Measurements from ENCODE around the gene GSTO2.

The GSTO2 gene

DNA sequence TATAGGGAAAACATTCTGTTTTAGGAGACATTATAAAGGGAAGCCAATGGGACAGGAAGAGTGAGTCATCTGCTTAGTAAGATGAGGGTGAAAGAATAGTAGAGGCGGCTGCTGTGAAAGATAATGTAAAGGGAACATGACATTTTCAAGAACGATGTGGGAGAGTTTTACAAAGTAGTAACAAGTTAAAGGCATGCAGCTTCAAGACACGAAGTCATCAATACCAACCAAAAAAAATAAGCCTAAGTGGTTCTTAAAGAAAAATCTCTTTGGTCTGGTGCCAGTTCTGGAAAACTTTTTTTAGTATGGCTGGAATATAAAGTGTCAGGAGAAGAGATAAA is 8.2 kb upstream of the GSTO2 start:
- Histone ChIP-seq H3K9ac (ENCODE audit: low read length) (no peak overlapping the region), H2AFZ (ENCODE audit: low read length) (no peak overlapping the region), H3K27ac (ENCODE audit: low read length) (no peak overlapping the region), H4K20me1 (ENCODE audit: insufficient read depth, low read length) (no peaks in the 10 kb centered on the region), H3K79me2 (ENCODE audit: low read length) (peaks cover 83% of the 10 kb centered on the region), H3K4me3 (ENCODE audit: low read length) (no peak overlapping the region), H3K9me3 (replicated peaks; ENCODE audit: insufficient read depth, low read length) (no peaks in the 10 kb centered on the region), H3K36me3 (replicated peaks; ENCODE audit: insufficient read depth, low read length) (0 out of 2 replicates have a peak, but pooled peaks cover 10% of the 10 kb centered on the region), H3K27me3 (replicated peaks; ENCODE audit: insufficient read depth, low read length) (no peaks in the 10 kb centered on the region), H3K4me1 (ENCODE audit: low read length) (0 out of 2 replicates have a peak, but pooled peaks cover 7% of the 10 kb centered on the region), H3K4me2 (ENCODE audit: low read depth, low read length) (no peak overlapping the region), H3F3A (ENCODE audit: insufficient read depth, low read length) (0 out of 2 replicates have a peak, but pooled peaks cover 4% of the 10 kb centered on the region), H3K9me2 (replicated peaks; ENCODE audit: insufficient read depth, low read length) (no peaks in the 10 kb centered on the region)
- no peak for DNase-seq
- TF ChIP-seq EZH2 (optimal IDR thresholded peaks at IDR 0.05; ENCODE audit: low read depth, low read length), result no peak
- TF ChIP-seq EZH2phosphoT487 (IDR thresholded peaks at IDR 0.05; ENCODE audit: low read length), result no peak
- TF ChIP-seq, protein P1, sequence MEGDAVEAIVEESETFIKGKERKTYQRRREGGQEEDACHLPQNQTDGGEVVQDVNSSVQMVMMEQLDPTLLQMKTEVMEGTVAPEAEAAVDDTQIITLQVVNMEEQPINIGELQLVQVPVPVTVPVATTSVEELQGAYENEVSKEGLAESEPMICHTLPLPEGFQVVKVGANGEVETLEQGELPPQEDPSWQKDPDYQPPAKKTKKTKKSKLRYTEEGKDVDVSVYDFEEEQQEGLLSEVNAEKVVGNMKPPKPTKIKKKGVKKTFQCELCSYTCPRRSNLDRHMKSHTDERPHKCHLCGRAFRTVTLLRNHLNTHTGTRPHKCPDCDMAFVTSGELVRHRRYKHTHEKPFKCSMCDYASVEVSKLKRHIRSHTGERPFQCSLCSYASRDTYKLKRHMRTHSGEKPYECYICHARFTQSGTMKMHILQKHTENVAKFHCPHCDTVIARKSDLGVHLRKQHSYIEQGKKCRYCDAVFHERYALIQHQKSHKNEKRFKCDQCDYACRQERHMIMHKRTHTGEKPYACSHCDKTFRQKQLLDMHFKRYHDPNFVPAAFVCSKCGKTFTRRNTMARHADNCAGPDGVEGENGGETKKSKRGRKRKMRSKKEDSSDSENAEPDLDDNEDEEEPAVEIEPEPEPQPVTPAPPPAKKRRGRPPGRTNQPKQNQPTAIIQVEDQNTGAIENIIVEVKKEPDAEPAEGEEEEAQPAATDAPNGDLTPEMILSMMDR (IDR thresholded peaks at IDR 0.05; ENCODE audit: low read length), result no peak

GRCh38 chr10:104262055-104262454 is 6.9 kb upstream of the GSTO2 start:
- H3F3A ChIP-seq (ENCODE audit: insufficient read depth, low read length), result peaks cover 3% of the 10 kb centered on the region; the same call in 1 of the 2 replicates
- DNase-seq, result no peak
- H3K4me1 ChIP-seq (ENCODE audit: low read length), result 0 out of 2 replicates have a peak, but pooled peaks cover 1% of the 10 kb centered on the region
- H3K4me3 ChIP-seq (ENCODE audit: low read length), result no peak overlapping the region
- no peaks in the 10 kb centered on the region for H3K9me3 ChIP-seq (replicated peaks; ENCODE audit: insufficient read depth, low read length)
- TF ChIP-seq EZH2phosphoT487 (IDR thresholded peaks at IDR 0.05; ENCODE audit: low read length) (no peak), EZH2 (optimal IDR thresholded peaks at IDR 0.05; ENCODE audit: low read depth, low read length) (no peak)
- TF ChIP-seq, protein P1 (IDR thresholded peaks at IDR 0.05; ENCODE audit: low read length), result no peak
- H3K27ac ChIP-seq (ENCODE audit: low read length), result no peak overlapping the region
- H3K9ac ChIP-seq (ENCODE audit: low read length), result no peak overlapping the region
- no peaks in the 10 kb centered on the region for H4K20me1 ChIP-seq (ENCODE audit: insufficient read depth, low read length)
- H3K4me2 ChIP-seq (ENCODE audit: low read depth, low read length), result no peak overlapping the region
- H3K27me3 ChIP-seq (replicated peaks; ENCODE audit: insufficient read depth, low read length), result no peaks in the 10 kb centered on the region
- H2AFZ ChIP-seq (ENCODE audit: low read length), result no peak overlapping the region
- no peaks in the 10 kb centered on the region for H3K9me2 ChIP-seq (replicated peaks; ENCODE audit: insufficient read depth, low read length)
- 0 out of 2 replicates have a peak, but pooled peaks cover 10% of the 10 kb centered on the region for H3K36me3 ChIP-seq (replicated peaks; ENCODE audit: insufficient read depth, low read length)
- peaks cover 83% of the 10 kb centered on the region for H3K79me2 ChIP-seq (ENCODE audit: low read length)

DNA sequence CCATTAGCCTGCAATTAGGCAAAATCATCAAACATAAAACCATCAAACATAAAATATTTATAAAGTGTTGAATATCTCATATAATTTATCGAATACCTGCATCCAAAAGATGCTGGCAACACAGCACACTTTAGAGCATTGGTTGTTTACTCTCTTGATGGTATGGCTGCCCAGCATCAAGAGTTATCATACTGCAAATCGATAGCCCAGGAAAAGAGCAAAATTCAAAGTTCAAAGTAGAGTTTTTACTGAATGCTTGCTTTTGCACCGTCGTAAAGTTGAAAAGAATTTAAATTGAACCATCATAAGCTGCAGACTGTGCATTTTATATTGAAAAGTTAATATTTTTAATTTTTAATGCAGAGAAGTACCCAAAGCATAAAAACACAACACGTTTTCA is 4.2 kb upstream of the GSTO2 start:
- Histone ChIP-seq H3K79me2 (ENCODE audit: low read length) (peaks cover 80% of the 10 kb centered on the region), H2AFZ (ENCODE audit: low read length) (no peak overlapping the region), H3K27me3 (replicated peaks; ENCODE audit: insufficient read depth, low read length) (no peaks in the 10 kb centered on the region), H3K9ac (ENCODE audit: low read length) (no peak overlapping the region), H3K4me2 (ENCODE audit: low read depth, low read length) (no peak overlapping the region), H3K9me2 (replicated peaks; ENCODE audit: insufficient read depth, low read length) (no peaks in the 10 kb centered on the region), H3K4me3 (ENCODE audit: low read length) (no peak overlapping the region), H3K4me1 (ENCODE audit: low read length) (0 out of 2 replicates have a peak, but pooled peaks cover 9% of the 10 kb centered on the region), H3K27ac (ENCODE audit: low read length) (no peak overlapping the region), H4K20me1 (ENCODE audit: insufficient read depth, low read length) (no peaks in the 10 kb centered on the region), H3F3A (ENCODE audit: insufficient read depth, low read length) (peaks cover 14% of the 10 kb centered on the region), H3K36me3 (replicated peaks; ENCODE audit: insufficient read depth, low read length) (0 out of 2 replicates have a peak, but pooled peaks cover 13% of the 10 kb centered on the region), H3K9me3 (replicated peaks; ENCODE audit: insufficient read depth, low read length) (no peaks in the 10 kb centered on the region)
- DNase-seq, result no peak
- TF ChIP-seq EZH2phosphoT487 (IDR thresholded peaks at IDR 0.05; ENCODE audit: low read length) (no peak), EZH2 (optimal IDR thresholded peaks at IDR 0.05; ENCODE audit: low read depth, low read length) (no peak)
- TF ChIP-seq, protein P1 (IDR thresholded peaks at IDR 0.05; ENCODE audit: low read length), result no peak

All from MM.1S (cell line).